SJSA1 (cell line): ENCODE results near the gene DSCAM. TPM values are rescaled to one million over a fixed set of nuclear protein-coding genes. Genes with fewer than 3 reads are reported as not detected.

Experiments
- DNase-seq, 2 experiments: peaks; one replicate each; pipeline ENCODE4 v3.0.0-alpha.2; 2015 to 2020; ENCODE audit warnings: low spot score in 2 of 2, low read depth in 1 of 2
- H3K27ac ChIP-seq: fragments of 250-450 bp; sonication (Bioruptor Pico); 2 replicates; pipeline ENCODE4 v1.5.1; 2020; ENCODE audit warnings: mild to moderate bottlenecking, moderate library complexity
- H3K27me3 ChIP-seq: fragments of 250-450 bp; sonication (Bioruptor Pico); replicated peaks from 2 replicates; pipeline ENCODE4 v1.5.1; 2020; ENCODE audit warnings: mild to moderate bottlenecking, moderate library complexity
- H3K36me3 ChIP-seq: fragments of 250-450 bp; sonication (Bioruptor Pico); 2 replicates; pipeline ENCODE4 v1.5.1; 2020; ENCODE audit warnings: mild to moderate bottlenecking
- H3K4me1 ChIP-seq: fragments of 250-450 bp; sonication (Bioruptor Pico); replicated peaks from 2 replicates; pipeline ENCODE4 v1.6.1; 2021; ENCODE audit warnings: mild to moderate bottlenecking
- H3K4me3 ChIP-seq: fragments of 250-450 bp; sonication (Bioruptor Pico); 2 replicates; pipeline ENCODE4 v1.5.1; 2020; ENCODE audit warnings: mild to moderate bottlenecking
- H3K9me3 ChIP-seq: fragments of 250-450 bp; sonication (Bioruptor Pico); replicated peaks from 2 replicates; pipeline ENCODE4 v1.5.1; 2020; ENCODE audit warnings: mild to moderate bottlenecking
- total RNA-seq: library from RNA; depleted of rRNA; stranded (reverse); fragments of >200 nt; shearing (Covaris generic); gene quantifications from 2 replicates; pipeline ENCODE4 v1.2.3, GENCODE V29; 2014

DSCAM gene
- total RNA-seq, 1 experiment from 2014 or later = not detected

DNA sequence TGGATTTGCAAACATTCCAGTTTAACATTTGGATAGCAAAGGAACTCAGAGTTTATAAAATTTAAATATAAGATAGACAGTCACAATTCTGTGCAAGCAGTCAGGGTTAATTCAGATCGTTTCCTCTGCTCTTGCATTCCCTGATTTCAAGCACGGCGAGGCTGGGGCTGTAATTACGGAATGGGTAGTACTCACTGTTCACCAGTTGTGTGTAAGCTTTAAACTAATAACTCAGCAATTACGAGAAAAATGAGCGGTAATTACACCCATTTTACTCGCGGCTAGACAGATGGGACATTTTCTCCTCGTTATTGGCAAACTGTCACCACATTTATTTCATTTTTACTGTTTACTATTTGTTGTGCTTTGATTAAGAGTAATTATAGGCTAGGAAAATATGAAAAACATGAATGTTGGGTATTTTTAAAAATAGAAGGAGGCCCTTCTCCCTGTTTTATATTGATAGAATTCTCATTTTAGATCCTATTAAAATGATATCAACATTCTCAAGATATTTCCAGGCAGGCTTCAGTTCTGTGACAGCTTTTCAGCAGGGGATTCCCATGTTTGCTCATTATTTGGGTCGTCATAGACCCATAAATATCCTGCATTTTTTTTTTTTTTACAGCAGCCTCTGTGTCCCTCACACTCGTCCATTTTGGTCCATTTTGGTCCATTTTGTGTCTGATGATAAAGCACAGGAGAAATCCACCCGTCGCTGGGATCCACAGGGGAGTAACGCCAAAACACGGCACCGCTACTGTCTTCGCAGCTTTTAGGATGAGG lies 208.3 kb downstream of the DSCAM start:
- no peak overlapping the region for H3K4me3 ChIP-seq
- no peaks in the 10 kb centered on the region for H3K4me1 ChIP-seq

DNA sequence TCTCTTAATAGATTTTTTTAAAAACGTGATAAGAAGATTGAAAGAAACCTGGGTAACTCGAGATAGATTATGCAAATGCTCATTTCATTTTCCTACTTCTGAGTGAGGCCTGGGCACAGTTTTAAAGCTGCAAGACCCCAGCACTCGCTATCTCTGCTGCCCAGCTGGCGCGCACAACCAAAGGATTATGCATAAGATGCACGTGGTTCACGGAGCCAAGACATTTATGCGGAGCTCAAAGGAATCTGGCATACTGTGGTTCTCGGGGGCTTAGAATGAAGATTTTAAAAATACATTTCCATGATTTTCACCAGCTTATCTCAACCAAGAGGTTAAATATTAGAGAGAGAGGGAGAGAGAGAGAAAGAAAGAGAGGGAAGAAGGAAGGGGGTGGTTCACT lies 210.9 kb downstream of the DSCAM start:
- H3K27me3 ChIP-seq = no peaks in the 10 kb centered on the region
- H3K4me3 ChIP-seq = no peak overlapping the region
- DNase-seq = no peak
- H3K27ac ChIP-seq = no peak overlapping the region
- H3K4me1 ChIP-seq = no peaks in the 10 kb centered on the region
- H3K36me3 ChIP-seq = no peaks in the 10 kb centered on the region
- H3K9me3 ChIP-seq = no peaks in the 10 kb centered on the region

More for the DNA sequence above, 208.3 kb downstream of the DSCAM start:
- H3K9me3 ChIP-seq = no peaks in the 10 kb centered on the region
- H3K36me3 ChIP-seq = no peaks in the 10 kb centered on the region
- no peak overlapping the region for H3K27ac ChIP-seq
- DNase-seq = no peak
- no peaks in the 10 kb centered on the region for H3K27me3 ChIP-seq

DNA sequence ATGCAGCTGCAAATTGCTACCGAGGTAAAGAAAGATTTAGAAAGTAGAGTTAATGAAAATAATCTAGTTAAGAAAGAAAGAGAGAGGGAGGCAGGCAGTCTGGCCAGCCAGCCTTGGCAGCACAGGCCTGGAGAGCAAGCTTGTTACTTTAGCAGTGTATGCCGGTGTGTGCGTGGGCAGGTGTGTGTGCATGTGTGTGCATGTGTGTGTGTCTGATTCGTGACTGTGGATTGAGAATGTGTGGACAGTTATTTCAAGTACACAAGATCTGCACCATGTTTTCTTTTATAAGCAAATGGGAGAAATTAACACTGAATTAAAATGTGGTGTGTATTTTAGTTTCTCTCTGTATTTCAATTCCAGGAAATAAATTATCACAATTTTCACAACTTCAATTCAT lies 211.6 kb downstream of the DSCAM start:
- no peaks in the 10 kb centered on the region for H3K36me3 ChIP-seq

DNA sequence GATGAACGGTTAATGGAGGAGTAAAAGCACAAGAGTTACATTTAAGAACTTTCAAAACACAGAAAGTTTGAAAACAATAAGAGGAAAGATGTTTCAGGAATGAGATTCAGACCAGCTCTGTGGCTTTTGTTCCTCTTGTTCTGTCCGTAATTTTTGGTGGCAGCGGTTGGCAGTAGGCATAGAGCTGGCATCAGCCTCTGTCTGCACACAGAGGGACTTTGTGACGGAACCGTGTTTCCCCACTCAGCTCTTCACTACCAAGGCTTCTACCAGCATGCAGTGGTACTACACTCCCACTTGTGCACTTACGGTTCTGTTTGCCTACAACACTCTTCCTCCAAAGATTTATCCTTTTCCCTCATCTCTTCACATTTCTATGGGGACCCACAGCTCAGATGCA lies 212.8 kb downstream of the DSCAM start:
- Histone ChIP-seq H3K27ac (no peak overlapping the region), H3K4me3 (no peak overlapping the region), H3K27me3 (no peaks in the 10 kb centered on the region), H3K9me3 (no peaks in the 10 kb centered on the region), H3K36me3 (no peaks in the 10 kb centered on the region), H3K4me1 (no peaks in the 10 kb centered on the region)
- DNase-seq = no peak

More for the DNA sequence above, 211.6 kb downstream of the DSCAM start:
- Histone ChIP-seq H3K9me3 (no peaks in the 10 kb centered on the region), H3K4me1 (no peaks in the 10 kb centered on the region), H3K4me3 (no peak overlapping the region), H3K27ac (no peak overlapping the region), H3K27me3 (no peaks in the 10 kb centered on the region)
- no peak for DNase-seq

DNA sequence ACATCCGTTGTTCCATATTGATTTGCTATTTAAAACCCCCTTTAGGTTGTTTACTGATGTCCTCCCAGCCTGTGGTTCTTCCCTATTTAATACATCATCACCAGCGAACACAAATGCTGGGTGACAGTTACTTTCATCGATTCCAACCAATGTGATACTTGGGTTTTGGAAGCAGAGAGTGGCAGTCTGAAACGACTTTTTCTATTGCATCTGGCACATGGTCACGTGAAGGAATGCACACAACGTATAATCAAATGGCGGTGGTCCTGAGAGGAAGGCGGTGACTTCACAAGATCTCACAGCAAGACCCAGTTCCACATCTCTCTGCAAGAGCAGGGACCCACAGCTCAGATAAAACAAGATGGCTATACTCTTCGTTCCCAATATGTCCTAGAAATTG lies 213.9 kb downstream of the DSCAM start:
- DNase-seq = no peak
- H3K4me1 ChIP-seq = no peaks in the 10 kb centered on the region
- H3K27ac ChIP-seq = no peak overlapping the region
- H3K4me3 ChIP-seq = no peak overlapping the region
- H3K36me3 ChIP-seq = no peaks in the 10 kb centered on the region
- no peaks in the 10 kb centered on the region for H3K27me3 ChIP-seq
- H3K9me3 ChIP-seq = no peaks in the 10 kb centered on the region

DNA sequence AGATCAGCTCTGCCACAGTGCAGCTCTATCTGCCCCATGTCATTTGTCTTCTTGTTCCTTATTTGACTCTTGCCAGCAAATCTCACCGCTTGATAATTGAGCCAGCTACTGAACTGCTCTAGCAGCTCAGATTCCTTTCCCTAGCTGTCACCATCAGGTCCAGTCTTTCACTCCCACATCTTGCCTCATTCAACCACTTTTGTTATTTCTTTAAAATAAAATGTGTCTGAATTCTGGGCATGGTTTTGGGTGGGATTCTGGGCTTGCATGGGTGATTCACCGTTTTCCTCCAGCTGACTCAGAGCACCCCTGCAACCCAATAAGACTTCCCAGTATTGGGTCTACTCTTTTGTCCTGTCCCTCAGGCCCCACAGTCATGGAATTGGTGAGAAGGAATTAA lies 215.7 kb downstream of the DSCAM start:
- no peaks in the 10 kb centered on the region for H3K9me3 ChIP-seq
- H3K4me1 ChIP-seq = no peaks in the 10 kb centered on the region
- H3K27ac ChIP-seq = no peak overlapping the region
- H3K36me3 ChIP-seq = no peaks in the 10 kb centered on the region
- no peaks in the 10 kb centered on the region for H3K27me3 ChIP-seq
- no peak overlapping the region for H3K4me3 ChIP-seq
- no peak for DNase-seq

DNA sequence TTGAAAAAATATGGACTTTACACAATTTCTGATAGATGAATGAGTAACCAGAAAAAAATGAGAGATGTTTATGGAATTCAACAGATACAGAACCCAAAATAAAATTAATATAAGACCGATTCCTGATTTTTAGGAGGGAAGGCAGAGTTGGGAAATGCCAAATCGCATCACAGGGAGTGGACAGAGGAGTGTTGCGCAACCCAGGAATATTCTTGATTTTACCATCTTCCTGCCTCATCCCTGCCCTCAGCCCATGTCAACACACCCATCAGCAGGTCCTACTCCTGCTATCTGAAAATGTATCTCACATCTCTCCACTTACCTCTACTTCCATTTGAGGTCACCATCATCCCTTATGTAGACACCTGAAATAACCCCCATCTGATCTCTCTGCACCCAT lies 221.0 kb downstream of the DSCAM start:
- Histone ChIP-seq H3K4me1 (no peaks in the 10 kb centered on the region), H3K4me3 (no peak overlapping the region), H3K9me3 (no peaks in the 10 kb centered on the region), H3K27ac (no peak overlapping the region), H3K36me3 (no peaks in the 10 kb centered on the region), H3K27me3 (no peaks in the 10 kb centered on the region)
- no peak for DNase-seq

DNA sequence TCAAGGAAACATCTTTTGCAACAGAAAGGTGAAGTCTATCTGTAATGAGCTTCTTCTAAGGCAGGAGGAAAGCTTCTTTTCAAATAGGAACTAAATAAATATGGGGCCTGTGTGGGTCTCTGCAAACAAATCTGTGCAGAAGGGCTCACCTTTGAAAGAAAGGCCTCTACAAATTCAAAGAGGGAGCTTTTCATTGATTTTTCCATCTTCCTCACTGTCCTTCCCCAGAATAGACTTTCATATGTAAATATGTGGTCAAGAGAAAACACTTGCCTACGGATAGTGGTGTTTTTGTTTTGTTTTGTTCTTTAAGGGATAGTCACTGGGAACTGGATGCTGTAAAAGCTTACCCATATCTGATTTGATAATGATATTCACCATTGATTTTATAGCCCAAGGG lies 223.4 kb downstream of the DSCAM start:
- H3K4me3 ChIP-seq = no peak overlapping the region
- H3K9me3 ChIP-seq = no peaks in the 10 kb centered on the region
- no peaks in the 10 kb centered on the region for H3K4me1 ChIP-seq
- no peaks in the 10 kb centered on the region for H3K36me3 ChIP-seq
- no peak for DNase-seq
- no peaks in the 10 kb centered on the region for H3K27me3 ChIP-seq
- no peak overlapping the region for H3K27ac ChIP-seq

DNA sequence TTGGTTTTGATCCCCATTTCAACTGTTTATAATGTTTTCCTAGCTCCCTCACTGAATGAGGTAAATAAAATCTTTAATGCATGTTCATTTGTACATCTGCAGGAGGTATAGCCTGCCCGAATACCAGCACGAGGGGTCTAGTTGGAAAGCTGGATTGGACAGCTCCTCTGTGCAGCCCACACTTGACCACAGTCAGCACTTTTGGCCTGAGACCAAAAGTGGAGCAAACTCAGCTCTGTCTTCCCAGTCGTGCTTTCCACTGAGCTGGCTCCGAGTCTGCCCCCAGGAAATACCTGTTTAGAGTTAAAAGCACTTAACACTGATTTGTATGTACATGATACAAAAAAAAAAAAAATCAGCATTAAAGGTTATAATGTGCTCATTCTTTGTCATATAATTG lies 224.4 kb downstream of the DSCAM start:
- no peak overlapping the region for H3K27ac ChIP-seq
- no peaks in the 10 kb centered on the region for H3K4me1 ChIP-seq
- no peak overlapping the region for H3K4me3 ChIP-seq
- DNase-seq = no peak
- no peaks in the 10 kb centered on the region for H3K36me3 ChIP-seq
- H3K27me3 ChIP-seq = no peaks in the 10 kb centered on the region
- no peaks in the 10 kb centered on the region for H3K9me3 ChIP-seq

DNA sequence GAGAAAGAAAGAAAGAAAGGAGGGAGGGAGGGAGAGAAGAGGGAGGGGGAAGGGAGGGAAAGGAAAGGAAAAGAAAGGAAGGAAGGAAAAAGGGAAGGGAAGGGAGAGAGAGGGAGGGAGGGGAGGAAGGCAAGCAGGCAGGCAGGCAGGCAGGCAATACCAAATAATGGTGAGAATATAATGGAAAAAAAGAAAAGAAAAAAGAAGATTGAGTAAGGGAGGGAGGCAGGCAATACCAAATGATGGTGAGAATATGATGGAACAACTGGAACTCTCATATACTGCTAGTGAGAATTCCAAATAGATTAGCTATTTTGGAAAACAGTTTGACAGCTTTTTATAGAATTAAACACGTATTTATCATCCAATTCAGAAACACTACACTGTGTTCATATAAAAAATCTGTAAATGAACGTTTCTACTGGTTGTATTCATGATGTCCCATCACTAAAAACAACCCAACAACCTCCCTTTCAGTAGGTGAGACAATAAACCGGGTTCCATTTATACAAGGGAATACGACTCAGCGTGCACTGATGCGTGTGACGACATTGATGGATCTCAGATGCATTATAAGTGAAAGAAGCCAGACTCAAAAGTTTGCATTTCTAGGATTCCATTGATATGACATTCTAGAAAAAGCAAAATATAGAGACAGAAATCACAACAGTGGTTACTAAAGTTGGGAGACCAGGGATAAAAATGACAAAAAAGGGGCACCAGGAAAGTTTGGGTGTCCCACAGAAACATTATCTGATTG lies 226.4 kb downstream of the DSCAM start:
- H3K27me3 ChIP-seq = no peaks in the 10 kb centered on the region
- H3K4me3 ChIP-seq = no peak overlapping the region
- H3K36me3 ChIP-seq = no peaks in the 10 kb centered on the region
- 0 out of 2 replicates have a peak, but pooled peaks cover 1% of the 10 kb centered on the region for H3K9me3 ChIP-seq
- DNase-seq = no peak
- H3K4me1 ChIP-seq = no peaks in the 10 kb centered on the region
- no peak overlapping the region for H3K27ac ChIP-seq

DNA sequence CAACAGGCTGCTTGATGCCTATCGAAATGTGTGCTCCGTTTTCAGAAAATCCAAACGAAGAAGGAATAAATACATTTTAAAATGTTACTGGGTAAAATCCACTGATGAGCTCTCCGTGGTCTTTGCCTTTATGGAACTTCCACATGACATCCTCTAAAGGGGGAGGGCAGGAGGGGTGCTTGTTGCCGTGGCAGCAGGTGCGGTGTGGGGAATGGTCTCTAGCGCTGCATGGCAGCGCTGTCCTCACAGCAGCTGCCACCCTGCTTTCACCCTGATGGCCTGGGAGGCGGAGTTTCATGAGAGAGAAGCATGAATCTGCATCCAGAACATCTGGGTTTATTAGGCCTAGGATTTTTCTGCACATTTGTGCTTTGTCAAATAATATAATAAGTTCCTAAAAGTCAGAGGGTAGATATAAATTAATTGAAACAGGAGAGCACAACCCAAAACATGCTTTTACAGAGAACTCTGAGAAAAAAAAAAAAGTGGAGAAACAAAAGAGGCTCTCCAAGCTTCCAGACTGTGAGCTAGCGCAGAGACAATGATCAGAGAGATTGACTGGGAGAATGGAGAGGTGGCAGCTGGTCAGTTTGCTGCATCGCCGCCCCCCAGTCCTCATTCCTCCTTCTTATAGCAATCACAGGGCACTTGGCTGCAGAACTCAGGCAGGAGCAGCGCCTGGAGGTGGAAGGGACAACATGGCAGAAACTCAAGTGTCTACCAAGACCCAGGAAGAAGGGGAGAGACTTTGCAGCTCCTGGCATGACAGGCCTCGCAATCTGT lies 228.6 kb downstream of the DSCAM start:
- Histone ChIP-seq H3K27me3 (no peaks in the 10 kb centered on the region), H3K4me1 (no peaks in the 10 kb centered on the region), H3K36me3 (no peaks in the 10 kb centered on the region), H3K27ac (no peak overlapping the region), H3K4me3 (no peak overlapping the region), H3K9me3 (0 out of 2 replicates have a peak, but pooled peaks cover 4% of the 10 kb centered on the region)
- DNase-seq = no peak

DNA sequence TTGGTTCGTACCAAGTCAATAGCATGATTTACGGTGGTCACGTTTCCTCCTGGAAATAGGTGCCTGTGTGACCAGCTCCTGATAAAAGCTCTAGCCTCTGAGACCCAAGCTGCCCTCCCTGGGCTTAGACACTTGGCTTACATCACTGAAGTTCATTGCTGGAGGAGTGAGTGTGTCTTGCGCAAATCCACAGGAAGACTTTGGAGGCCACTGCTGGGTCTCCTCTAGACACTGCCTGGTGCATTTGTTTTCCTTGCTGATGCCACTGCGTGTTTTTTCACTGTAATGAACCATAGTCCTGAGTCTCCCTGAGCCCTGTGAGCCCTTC lies 230.6 kb downstream of the DSCAM start:
- Histone ChIP-seq H3K4me3 (no peak overlapping the region), H3K4me1 (no peaks in the 10 kb centered on the region), H3K27me3 (no peaks in the 10 kb centered on the region), H3K27ac (no peak overlapping the region), H3K9me3 (0 out of 2 replicates have a peak, but pooled peaks cover 4% of the 10 kb centered on the region), H3K36me3 (no peaks in the 10 kb centered on the region)
- no peak for DNase-seq

DNA sequence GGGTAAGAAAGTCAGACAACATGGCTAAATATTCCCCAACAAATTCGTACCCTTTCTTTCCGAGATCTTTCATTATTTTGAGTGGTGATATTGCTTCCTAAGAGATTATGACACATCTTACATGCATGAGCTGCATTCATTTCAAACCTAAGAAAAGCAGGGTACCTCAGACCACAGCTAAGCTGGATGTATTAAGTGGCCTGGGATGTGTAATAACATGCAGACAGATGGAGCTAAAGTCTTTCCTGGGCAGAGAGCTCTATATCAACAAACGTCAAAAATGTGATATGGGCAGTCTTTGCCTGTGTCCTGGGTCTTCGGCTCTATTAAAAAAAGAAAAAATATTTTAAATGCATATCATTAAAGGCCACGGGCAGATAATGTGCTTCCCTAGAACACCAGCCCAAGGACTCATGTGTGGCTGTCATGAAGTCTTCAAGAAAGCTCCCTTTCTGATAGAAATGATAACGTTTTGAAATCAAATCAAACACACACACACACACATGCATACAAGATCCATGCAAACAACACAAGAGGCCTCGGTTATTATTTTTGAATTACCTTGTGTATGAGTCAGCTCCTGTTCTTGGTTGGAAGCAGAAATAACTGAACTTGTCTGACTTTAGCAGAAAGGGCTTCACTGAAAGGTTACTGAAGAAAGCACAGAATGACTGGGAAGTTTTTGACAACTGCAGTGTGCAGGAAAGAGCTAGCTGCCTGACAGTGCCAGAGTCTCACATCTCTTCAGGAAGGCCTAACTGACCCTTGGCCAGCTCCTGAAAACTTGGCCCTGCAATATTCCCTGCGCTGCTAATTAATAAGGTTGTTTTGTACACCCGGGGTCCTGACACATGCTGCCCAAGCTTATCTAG lies 231.2 kb downstream of the DSCAM start:
- no peak for DNase-seq

More for the DNA sequence above, 231.2 kb downstream of the DSCAM start:
- no peaks in the 10 kb centered on the region for H3K27me3 ChIP-seq
- H3K27ac ChIP-seq = no peak overlapping the region
- no peaks in the 10 kb centered on the region for H3K36me3 ChIP-seq
- H3K4me3 ChIP-seq = no peak overlapping the region
- 0 out of 2 replicates have a peak, but pooled peaks cover 4% of the 10 kb centered on the region for H3K9me3 ChIP-seq
- H3K4me1 ChIP-seq = no peaks in the 10 kb centered on the region
